Activated T-cell treated with anti-CD3 and anti-CD28 coated beads for 4 hours (primary cell): ENCODE data around the gene POLL.
A peak's percentile ranks its signal among the peaks of the same experiment; 100 is the strongest.
"Not testable (repeated sequence)": the region's sequence is repeated elsewhere in the genome, so short reads cannot be mapped to it uniquely, and the experiment has no call there.

Experiments
- DNase-seq: peaks from one replicate; pipeline ENCODE4 v3.0.0-alpha.2; 2020

Gene POLL

DNA sequence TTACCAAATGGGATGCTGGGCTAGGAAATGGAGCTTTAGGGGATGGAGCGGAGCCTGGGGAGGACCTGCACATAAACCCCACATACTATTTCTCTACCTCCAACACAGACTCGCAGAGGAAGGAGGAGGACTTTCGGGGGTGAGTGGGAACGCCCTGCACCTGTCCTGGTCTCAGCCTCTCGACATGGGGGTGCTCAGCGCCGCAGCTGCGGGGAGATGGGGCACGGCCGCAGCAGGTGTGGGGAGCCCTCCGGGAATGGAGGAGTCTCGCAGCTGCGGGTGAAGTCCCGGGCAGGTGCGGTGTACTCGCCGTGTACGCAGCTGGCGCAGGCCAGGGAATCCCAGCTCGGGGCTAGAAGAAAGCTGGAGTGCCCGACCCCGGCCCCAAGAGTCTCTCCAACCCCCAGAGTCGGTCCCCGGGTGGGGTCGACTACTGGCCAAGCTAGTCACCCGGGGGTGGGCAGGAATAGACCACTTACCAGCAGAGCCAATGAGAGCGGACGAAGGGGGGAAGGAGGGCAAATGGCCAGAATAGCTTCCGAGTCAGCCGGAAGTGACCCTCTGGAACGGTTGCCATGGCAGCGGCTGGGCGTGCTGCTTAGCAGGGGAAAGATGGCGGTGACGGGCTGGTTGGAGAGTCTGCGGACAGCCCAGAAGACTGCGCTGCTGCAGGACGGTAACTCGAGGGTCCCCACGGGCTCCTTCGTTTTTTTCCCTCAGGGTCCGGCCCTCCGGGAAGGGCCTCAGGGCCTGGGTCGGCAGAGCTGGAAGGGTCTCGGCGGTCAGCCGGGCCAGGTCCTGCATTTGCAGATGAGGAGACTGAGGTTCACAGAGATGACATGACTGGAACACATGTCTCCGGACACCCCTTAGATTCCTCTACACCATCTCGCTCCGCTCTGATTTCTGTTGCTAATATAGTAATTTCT lies at the start of gene POLL, which contains the start of gene DPCD:
TSS of gene POLL (minus strand) at position 533 of the 929 bp plus-strand sequence. CDS start 897 bp downstream, outside the sequence.
TSS of gene DPCD (plus strand) at position 597 of the 929 bp plus-strand sequence. CDS start at position 613, 16 bp downstream.
- DNase-seq: peak; percentile 83

DNA sequence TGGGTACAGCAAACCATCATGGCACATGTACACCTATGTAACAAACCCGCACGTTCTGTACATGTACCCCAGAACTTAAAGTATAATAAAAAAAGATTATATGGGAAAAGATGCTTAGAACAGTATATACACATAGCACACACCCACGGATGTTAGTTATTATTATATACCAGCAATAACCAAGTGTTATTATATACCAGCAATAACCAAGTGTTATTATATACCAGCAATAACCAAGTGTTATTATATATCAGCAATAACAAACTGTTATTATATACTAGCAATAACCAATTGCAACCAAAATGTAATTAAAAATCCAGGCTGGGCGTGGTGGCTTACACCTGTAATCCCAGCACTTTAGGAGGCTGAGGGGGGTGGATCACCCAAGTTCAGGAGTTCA lies 45.5 kb upstream of the POLL start:
- DNase-seq: not testable (repeated sequence)

DNA sequence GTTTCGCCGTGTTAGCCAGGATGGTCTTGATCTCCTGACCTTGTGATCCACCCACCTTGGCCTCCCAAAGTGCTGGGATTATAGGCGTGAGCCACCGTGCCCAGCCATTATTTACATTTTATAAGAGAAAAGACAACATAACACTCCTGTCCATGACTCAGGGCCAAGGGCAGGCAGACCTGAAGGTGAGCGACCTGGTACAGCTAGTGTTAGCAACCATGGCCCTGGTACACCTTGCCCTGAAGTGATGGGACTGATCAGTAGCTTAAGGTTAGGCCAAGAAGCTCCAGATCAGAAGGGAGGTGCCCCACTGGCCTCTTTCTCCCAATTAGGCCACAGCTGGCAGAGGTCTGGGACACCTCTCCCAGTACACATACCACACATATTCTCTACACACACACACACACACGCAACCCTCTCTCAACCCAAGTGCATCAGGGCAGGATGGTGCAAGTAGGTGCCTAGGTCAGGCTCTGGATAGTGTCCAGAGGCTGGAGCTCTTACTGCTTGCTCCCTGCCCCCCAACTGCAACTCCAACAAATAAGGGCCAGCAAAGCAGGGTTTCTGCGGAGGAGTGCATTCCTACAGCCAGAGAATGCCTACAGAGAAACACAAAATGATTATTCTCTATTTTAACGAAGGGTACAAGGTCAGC lies 43.9 kb upstream of the POLL start:
- no peak for DNase-seq

DNA sequence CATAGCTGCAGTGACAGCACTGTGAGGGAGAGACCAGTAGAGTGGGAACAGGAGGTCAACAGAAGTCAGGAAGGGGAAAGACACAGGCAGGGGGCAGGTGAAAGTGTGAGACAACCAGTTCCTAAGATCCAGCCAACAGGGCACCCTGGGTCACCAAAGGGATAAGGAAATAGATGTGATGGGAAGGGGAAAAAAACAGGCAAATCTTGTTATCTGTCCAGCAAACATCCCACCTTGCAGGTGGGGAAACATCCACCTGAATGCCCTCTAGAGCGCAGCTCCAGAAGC lies 42.5 kb upstream of the POLL start:
- no peak for DNase-seq

DNA sequence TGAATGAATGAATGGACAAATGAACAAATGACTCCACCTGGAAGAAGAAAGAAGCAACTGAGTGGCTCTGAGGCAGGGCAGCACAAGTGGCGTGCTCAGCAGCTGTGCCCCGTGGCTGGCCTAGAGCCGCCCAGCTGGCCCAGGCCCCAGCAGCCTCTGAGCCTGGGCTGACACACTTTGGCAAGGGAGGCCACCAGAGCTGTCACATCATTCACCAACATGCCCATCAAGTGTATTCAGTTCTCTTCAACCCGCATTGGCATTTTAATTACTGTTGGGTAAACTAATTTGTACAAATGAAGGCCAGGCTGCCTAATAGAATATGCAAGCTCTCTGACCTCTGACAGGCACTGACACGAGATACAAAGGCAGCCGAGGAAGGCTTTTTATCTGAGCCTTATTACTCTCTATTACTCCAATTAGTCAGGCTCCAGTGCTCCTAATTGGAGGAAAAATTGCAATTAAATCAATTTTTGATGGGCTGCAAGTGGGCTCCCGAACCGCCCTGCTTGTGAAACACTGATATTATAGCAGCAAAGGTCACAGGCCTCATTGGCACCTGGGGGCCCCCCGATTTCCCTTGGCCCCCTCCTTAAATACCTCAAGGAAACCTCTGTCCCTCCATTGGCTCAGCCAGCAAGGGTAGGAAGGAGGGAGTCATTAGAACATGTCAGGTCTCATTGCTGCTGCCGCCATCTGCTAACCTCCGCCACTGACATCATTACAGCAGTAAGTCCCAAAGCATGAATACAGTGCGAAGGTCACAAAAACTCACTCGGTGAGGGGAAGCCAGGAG lies 42.0 kb upstream of the POLL start:
- DNase-seq: no peak

DNA sequence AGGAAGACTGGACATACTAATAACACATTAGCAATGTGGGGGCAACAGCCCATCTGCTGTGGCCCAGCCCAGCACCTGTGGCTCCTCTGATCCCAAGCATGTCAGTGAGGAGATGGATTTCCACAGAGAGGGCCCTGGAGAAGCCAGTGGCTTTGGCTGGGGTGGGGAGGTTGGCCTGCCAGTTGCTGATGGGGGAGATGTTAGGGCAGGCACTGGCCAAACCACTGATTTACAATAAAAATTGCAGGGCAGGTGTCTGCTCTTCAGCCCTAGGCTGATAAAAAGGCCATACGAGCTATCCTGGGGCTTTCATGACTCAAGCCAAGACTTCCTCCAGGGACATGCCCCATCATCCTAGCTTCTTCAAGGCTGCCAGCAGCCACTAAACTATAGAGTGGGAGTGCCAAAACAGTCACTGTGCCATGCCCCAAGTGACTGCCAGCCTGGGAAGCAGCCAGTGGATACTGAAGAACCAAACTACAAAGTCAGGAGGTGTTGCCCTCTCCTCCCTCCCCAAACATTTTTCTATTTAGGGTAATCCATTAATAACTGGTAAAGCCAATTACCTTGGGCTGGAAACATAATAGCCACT lies 37.9 kb upstream of the POLL start:
- DNase-seq: no peak

DNA sequence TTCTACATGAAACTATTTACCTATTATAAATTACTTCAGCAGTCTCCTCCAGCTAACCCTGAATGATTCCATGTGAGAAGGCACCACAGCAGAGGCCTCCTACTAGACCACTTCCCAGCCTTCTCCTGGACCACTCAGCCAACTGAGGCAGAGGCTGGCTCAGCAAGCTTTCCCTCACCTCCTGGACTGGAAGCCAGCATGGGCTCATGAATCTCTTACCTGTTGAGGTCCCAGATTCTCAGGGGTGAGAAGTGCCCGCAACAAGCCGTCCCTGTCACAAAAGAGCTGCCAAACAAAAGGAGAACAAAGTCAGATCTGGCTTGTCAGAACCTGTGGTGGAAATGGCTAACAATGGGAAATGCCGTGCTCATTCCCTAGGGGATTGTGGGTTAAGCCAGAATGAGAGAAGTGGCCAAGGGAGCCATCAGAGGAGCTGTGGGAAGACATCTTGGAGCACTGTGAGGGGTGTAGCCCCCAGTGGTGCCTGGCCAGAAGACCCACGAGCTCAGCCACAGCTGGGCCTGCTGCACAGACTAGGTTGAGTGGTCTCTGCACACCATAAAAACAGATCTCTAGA lies 36.6 kb upstream of the POLL start:
- no peak for DNase-seq

DNA sequence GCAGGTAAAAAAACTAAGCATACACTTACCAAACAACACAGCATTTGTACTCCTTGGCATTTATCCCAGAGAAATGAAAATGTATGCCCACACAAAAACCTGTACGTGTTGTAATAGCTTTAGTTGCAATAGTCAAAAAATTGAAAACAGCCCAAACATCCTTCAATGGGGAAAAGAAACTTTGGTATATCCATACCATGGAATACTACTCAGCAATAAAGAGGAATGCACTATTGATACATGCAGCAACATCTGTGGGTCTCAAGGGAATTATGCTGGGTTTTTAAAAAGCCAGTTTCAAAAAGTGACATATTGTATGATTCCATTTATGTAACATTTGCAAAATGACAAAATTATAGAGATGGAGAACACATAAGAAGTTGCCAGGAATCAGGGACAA lies 35.5 kb upstream of the POLL start:
- DNase-seq: no peak

DNA sequence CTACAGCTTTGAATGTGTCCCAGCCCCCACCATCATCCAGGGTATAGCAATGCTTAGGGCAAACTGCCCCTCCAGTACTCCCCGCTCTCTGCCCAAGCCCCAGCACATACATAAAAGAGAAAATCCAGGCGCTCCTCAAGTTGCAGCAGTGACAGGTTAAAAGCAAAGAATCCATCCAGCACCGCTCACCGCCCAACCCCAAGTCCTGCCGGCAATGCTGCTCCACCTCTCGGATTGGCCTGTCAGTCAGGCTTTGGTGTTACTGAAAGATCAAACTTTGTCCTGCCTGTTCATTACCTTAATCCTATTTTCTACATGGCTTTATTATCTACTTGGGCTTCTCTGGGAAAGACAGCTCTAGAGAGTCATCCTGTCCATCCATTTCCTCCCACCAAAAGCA lies 31.9 kb upstream of the POLL start:
- no peak for DNase-seq

DNA sequence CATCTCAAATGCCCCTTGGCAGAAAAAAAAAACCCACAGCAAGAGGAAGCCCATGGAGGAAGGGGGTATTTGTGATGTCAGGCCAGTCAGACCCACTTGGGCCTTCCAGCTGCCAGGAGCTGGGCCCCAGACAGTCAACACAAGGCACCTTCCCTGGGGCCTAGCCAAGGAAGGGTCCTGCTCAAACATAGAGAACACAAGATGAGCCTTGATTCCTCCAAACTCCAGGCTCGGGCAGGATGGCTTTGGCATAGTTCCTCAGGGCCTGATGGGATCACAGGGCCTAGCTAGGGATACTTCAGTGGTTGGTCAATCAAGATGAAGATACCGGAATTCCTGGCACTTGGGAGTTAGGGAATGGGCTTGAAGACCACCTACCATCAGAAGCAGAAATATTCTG lies 30.8 kb upstream of the POLL start:
- DNase-seq: no peak

DNA sequence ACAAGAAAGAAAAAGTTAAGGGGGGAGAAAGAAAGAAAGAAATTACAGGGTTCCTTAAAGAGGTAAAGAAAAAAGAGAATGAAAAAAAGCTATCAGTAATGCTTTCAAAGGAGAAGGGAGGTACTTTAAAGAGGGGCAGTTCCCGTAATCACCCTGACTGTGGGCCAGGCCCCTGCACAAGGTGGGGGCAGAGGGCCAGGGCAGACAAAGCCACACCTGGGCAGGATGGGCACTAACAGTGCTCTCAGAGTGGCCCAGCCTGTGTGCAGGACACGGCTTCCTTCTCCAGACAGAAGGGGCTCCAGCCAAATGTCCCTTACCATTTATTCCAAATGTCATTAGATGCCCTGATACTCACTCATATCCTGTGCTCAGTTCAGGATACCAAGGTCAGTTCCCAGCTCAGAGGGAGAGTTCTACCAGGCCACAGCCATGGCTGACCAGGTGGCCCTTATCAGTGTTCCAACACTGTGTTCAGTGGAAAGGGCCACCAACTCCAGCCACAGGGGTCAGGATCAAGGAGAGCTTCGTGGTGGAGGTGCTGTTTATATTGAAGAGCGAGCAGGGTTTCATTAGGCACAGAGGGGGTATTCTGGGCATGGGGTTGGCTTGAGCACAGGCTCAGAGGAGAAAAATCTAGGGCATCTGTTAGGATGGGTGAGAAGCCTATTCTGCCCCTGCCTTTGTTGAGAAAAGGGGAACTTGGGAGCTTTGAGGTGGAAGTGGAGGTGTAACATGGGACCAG lies 29.9 kb upstream of the POLL start:
- no peak for DNase-seq

DNA sequence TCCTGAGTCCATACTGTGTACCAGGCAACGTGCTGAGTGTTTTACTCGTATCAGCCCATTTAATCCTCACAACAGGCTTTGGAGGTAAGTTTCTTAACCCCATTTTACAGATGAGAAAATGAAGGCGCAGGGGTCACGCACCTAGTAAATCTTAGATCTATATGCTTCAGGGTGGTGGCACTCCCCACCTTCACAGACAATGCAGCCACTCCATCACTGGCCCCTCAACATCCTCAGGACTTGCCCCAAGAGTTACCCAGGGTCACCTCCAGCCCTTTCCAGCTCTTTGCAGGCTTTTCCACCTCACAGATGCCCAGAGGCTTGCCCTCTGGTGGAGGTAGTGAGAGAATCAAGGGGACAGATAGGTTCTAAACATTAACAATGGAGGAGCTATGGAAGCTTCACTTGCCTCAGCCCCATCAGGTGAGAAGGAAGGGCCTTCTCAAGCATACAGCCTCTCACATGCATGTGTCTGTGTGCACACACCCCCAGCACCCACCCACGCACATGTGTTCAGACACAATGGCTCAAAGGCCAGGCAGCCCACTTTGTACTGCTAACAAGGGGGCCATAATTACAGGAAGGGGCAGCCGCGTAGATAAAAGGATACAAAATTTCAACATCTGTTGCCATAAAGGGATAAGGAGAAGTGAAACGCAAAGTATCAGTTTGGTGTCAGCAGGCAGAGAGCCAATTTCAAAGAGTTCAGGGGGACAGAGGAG lies 29.2 kb upstream of the POLL start:
- no peak for DNase-seq

DNA sequence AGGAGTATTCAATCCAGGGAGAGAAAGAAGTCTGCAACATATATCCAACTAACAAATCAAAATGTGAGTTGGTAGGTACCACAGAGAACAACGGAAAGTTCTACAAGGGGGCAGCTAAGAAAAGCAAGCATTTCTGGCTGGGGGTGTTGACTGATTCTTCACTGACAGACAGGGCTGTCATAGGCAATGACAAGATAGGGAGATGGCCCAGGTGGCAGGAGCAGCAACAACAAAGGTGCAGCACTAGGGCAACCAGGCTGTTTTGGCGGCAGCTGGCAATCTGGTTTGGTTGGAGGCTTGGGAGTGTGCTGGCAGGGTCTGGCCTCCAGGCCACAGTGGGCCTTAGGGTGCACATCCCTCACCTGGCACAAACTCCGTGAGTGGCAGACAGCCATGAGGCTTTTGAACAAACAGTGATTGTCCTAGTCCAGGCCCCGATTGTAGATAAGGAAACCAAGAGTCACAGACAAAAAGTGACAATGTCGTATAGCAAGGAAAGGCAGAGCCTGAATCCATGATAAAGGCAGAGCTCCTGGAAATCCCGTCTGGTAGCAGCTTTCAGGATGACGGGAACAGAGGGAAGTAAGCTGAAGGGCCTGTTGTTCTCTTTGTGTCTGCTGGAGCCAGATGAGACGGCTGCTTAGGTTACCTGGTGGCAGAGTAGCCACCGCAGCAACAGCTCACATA lies 28.5 kb upstream of the POLL start:
- no peak for DNase-seq

DNA sequence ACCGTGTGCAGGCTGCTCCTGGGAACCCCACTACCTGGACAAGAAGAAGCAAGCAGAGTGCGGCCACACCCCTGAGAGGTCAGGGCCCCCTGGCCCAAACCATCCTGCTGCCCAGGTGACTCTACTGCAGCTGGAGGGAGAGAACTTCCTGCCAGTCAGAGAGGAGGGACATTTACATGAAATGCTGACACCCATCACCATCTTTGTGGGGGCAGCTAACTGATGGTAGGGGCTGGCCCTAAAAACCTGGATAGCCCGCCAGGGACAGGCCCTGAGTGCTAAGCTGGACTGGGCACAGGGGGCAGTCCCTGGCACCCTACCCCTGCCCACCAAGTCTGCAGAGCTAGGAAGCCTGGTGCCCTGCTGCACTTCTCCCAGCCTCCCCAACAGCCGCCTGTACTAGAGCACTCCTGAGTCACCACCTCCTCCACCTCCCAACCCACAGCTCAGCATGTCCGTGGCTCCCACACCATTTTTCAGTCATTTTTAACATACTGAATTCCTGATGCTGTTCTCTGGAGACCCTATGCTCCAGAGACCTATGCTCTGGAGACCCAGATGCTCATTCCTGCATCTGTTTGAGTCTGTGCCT lies 27.6 kb upstream of the POLL start:
- no peak for DNase-seq

DNA sequence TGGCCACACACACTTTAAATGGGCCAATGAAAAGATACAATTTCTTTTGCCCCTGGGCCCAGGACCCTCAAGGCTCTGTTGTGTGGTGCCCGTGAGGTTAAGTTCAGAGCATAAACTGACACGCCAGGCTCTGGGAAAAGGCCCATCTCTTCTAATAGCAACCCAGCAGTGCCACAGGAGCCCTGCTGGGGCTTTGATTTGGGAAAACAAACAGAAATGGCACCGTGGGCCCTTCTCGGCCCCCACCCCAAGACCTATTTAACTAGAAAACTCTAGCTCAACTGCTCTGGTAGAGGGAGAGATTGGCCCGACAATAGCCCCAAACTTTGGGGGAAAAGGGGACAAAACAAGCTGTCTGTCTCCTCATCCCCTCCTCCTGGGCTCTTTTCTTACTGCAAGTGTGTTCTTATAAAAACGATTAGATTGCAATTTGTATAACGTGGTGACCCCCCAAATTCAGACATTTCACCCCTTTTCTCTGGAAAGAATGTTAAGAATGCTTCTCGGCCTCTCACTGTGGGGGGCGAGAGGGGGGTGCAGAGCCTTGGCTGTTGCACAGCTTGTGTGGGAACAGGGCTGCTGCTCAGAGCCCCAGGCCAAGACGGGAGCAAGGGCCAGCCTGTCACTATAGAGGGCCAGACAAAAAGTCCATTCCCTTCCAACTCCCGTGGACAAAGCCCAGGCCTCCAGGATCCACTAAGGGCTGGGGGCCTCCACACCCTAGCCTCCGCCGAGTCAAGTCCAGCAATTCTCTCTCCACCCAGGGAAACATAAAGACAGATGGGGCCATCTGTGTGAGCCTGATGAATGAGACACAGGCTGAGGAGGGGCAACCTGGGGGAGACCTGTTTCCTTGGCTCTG lies 26.8 kb upstream of the POLL start:
- no peak for DNase-seq

DNA sequence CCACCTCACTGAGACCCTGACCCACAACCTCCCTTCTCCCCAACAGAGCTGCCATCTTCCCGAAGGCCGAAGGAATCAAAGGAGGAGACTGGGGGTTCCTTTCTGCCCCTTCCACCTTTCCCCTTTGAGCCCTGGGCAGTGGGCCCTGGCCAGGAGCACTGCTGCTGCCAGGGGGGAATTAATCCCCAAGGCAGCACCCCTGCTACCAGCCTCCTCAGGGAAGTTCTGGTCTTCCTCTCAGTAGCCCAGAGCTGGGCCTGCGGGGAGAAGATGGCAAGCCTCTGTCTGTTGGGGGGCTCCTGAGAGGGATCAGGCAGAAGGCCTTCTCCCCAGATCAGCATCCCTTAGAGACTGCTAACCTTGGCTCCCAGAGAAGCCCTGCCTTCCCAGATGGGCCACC lies 25.6 kb upstream of the POLL start:
- DNase-seq: no peak

DNA sequence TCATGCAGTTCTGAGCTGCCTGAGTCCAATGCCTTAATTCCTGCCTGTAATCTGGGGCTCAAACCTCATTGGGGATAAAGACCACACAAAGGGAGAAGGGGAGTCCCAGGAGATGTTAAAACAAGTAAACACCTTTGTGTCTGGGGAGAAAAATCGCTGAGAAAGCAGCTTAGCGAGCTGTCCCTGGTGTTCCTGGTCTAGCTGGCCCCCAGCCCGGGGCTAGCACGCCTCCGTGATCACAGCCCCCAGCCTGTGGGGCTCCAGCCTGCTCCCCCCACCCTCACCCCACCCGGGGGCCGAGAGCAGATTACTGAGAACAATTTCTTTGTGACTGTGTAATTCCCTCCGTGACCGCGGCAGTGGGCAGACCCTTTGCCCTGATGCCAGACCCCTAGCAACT lies 24.8 kb upstream of the POLL start:
- no peak for DNase-seq

DNA sequence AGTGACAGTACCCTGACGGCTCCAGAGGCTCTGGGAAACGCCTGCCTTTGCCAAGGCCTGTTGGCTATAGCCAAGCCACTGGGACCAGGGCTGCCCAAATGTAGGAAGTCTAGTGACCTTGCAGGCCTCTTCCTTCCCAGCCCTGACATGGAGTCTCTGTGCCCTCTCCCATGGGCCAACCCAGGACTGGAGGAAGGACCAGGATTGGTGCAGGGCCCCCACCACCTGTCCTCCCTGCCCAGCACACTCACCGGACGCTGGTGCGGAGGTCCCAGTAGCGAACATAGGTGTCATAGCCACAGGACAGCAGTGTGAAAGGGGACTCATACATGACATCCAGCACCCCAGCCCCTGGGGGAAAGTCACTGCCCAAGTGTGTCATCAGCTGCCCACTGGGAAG lies 24.0 kb upstream of the POLL start:
- no peak for DNase-seq
